ENCODE data around the gene HERPUD2. TPM values are rescaled to one million over a fixed set of nuclear protein-coding genes. Genes with fewer than 3 reads are reported as not detected.

Gene HERPUD2
- total RNA-seq: 10 to 100 TPM; 35.2 to 59.8 (median 44.3) TPM

- no peaks in the 10 kb centered on the region for H3K36me3 ChIP-seq
- DNase-seq (ENCODE audit: low spot score in 2 of 2): peak; percentile 95 to 97
These were observed at the start of gene HERPUD2 for GRCh38 chr7:35694784-35695472. Gene HERPUD2 (minus strand): TSS chr7:35695135. CDS start chr7:35694330, 805 bp downstream.

GRCh38 chr7:35738889-35739288, 44.0 kb upstream of the HERPUD2 start:
- H3K27ac ChIP-seq: no peak overlapping the region
- H3K4me3 ChIP-seq: no peak overlapping the region
- WGBS: 97% methylated on average over 3 of the region's 3 CpGs
- no peak for TF ChIP-seq EP300 (IDR thresholded peaks at IDR 0.05)
- no peak for TF ChIP-seq CTCF (IDR thresholded peaks at IDR 0.05)
- no peak for TF ChIP-seq POLR2A (IDR thresholded peaks at IDR 0.05)
- no peak for TF ChIP-seq POLR2AphosphoS5 (IDR thresholded peaks at IDR 0.05)
- no peaks in the 10 kb centered on the region for H3K36me3 ChIP-seq
- H3K4me1 ChIP-seq: peaks cover 5% of the 10 kb centered on the region
- H3K27me3 ChIP-seq: no peaks in the 10 kb centered on the region
- no peak for DNase-seq (ENCODE audit: low spot score in 2 of 2)
- H3K9me3 ChIP-seq: no peaks in the 10 kb centered on the region

More at GRCh38 chr7:35694784-35695472, at the start of gene HERPUD2:
- Histone ChIP-seq H3K27ac (peak within 1 kb of the TSS; percentile 94), H3K4me1 (peaks cover 47% of the 10 kb centered on the region), H3K4me3 (peak within 1 kb of the TSS; percentile 85), H3K27me3 (no peaks in the 10 kb centered on the region), H3K9me3 (no peaks in the 10 kb centered on the region)
- TF ChIP-seq POLR2A (IDR thresholded peaks at IDR 0.05) (peak in 1 of 2 donors; percentile 83), EP300 (IDR thresholded peaks at IDR 0.05) (no peak), POLR2AphosphoS5 (IDR thresholded peaks at IDR 0.05) (peak; percentile 46 to 79 (median 67)), CTCF (IDR thresholded peaks at IDR 0.05) (no peak)
- 0% methylated on average over 9 of the region's 68 CpGs for WGBS

- 96% methylated on average over 1 of the region's 1 CpG for WGBS
- no peak overlapping the region for H3K4me3 ChIP-seq
- no peak for TF ChIP-seq POLR2A (IDR thresholded peaks at IDR 0.05)
- TF ChIP-seq CTCF (IDR thresholded peaks at IDR 0.05): no peak
- no peak for TF ChIP-seq EP300 (IDR thresholded peaks at IDR 0.05)
- no peak for TF ChIP-seq POLR2AphosphoS5 (IDR thresholded peaks at IDR 0.05)
- no peak for DNase-seq (ENCODE audit: low spot score in 2 of 2)
- H3K9me3 ChIP-seq: no peaks in the 10 kb centered on the region
- no peaks in the 10 kb centered on the region for H3K36me3 ChIP-seq
- peaks cover 9% of the 10 kb centered on the region for H3K4me1 ChIP-seq
- H3K27ac ChIP-seq: no peak overlapping the region
- H3K27me3 ChIP-seq: no peaks in the 10 kb centered on the region
These were observed 41.8 kb upstream of the HERPUD2 start for GRCh38 chr7:35736725-35737124.

- 89% methylated on average over 3 of the region's 3 CpGs for WGBS
- H3K9me3 ChIP-seq: no peaks in the 10 kb centered on the region
- H3K27me3 ChIP-seq: no peaks in the 10 kb centered on the region
- H3K36me3 ChIP-seq: no peaks in the 10 kb centered on the region
- H3K4me1 ChIP-seq: peaks cover 9% of the 10 kb centered on the region
- H3K27ac ChIP-seq: no peak overlapping the region
- no peak for TF ChIP-seq EP300 (IDR thresholded peaks at IDR 0.05)
- no peak for TF ChIP-seq CTCF (IDR thresholded peaks at IDR 0.05)
- no peak for DNase-seq (ENCODE audit: low spot score in 2 of 2)
- no peak overlapping the region for H3K4me3 ChIP-seq
These were observed 40.5 kb upstream of the HERPUD2 start for GRCh38 chr7:35735396-35735795.

- no peak overlapping the region for H3K27ac ChIP-seq
- H3K4me1 ChIP-seq: peaks cover 9% of the 10 kb centered on the region
- TF ChIP-seq CTCF (IDR thresholded peaks at IDR 0.05) (no peak), EP300 (IDR thresholded peaks at IDR 0.05) (no peak), POLR2AphosphoS5 (IDR thresholded peaks at IDR 0.05) (no peak), POLR2A (IDR thresholded peaks at IDR 0.05) (no peak)
- H3K27me3 ChIP-seq: no peaks in the 10 kb centered on the region
- no peak overlapping the region for H3K4me3 ChIP-seq
- H3K36me3 ChIP-seq: no peaks in the 10 kb centered on the region
- no peak for DNase-seq (ENCODE audit: low spot score in 2 of 2)
- 45% methylated on average over 5 of the region's 5 CpGs for WGBS
- H3K9me3 ChIP-seq: no peaks in the 10 kb centered on the region
These were observed 39.1 kb upstream of the HERPUD2 start for GRCh38 chr7:35734001-35734483.

Measured in suprapubic skin (tissue), 4 donors.